ENCODE data around the gene SIGMAR1.

GRCh38 chr9:34647084-34647403, 9.5 kb upstream of the SIGMAR1 start:
- TF ChIP-seq CTCF (conservative IDR thresholded peaks at IDR 0.05; ENCODE audit: low read depth, low read length): no peak
- TF ChIP-seq NFE2L2 (IDR thresholded peaks at IDR 0.05; ENCODE audit: low read depth, low read length): no peak

All from IMR-90 (cell line).